SK-N-SH (cell line): Measurements from ENCODE around the gene ATP1A4. TPM values are rescaled to one million over a fixed set of nuclear protein-coding genes. Genes with fewer than 3 reads are reported as not detected.

ENCODE experiments used
- CTCF ChIA-PET: fragments of 300-600, 350-600 bp; formaldehyde crosslinking; extraction: SDS; loops from one replicate; lab custom pipeline; 2021; lab: Yijun Ruan, JAX
- POLR2A ChIA-PET: fragments of 350-600 bp; sonication (Branson Sonifier 250); formaldehyde crosslinking; extraction: SDS; loops from one replicate; lab custom pipeline; 2020; ENCODE audit warnings: antibody characterized with exemption, inconsistent platforms; lab: Yijun Ruan, JAX
- DNase-seq: peaks from one replicate; pipeline ENCODE4 v3.0.0; 2012
- H2AFZ ChIP-seq: fragments of 200-600 bp; sonication (generic); 2 replicates; pipeline ENCODE4 v1.8.1; 2016; ENCODE audit warnings: antibody characterized with exemption, mild to moderate bottlenecking, low read depth
- H3F3A ChIP-seq: fragments of 200-600 bp; sonication (generic); replicated peaks from 2 replicates; pipeline ENCODE3; 2016; ENCODE audit warnings: antibody characterized with exemption, mild to moderate bottlenecking; ENCODE audit not compliant: insufficient read depth
- H3K27ac ChIP-seq, 2 experiments: fragments of 200-500 bp in 1 of 2; fragments of 200-600 bp in 1 of 2; sonication (Bioruptor generic) in 1 of 2; sonication (generic), shearing (Covaris generic) in 1 of 2; 2 replicates each; pipeline versions ENCODE4 v1.5.1 to v1.6.1; 2014 to 2016; ENCODE audit warnings: low read depth in 2 of 2, inconsistent platforms in 1 of 2, low read length in 1 of 2, mild to moderate bottlenecking in 1 of 2, mixed read lengths in 1 of 2
- H3K27me3 ChIP-seq: fragments of 200-600 bp; sonication (generic), shearing (Covaris generic); 2 replicates; pipeline ENCODE4 v1.6.1; 2016; ENCODE audit warnings: mixed run types; ENCODE audit not compliant: insufficient read depth
- H3K36me3 ChIP-seq, 2 experiments: fragments of 200-500 bp in 1 of 2; fragments of 200-600 bp in 1 of 2; sonication (Bioruptor generic) in 1 of 2; sonication (generic) in 1 of 2; replicated peaks in 1 of 2; 2 replicates each; pipeline versions ENCODE3 to v1.5.1; 2014 to 2016; ENCODE audit warnings: low read length in 1 of 2, mild to moderate bottlenecking in 1 of 2; ENCODE audit not compliant: insufficient read depth in 2 of 2, control insufficient read depth in 1 of 2
- H3K4me1 ChIP-seq, 2 experiments: fragments of 200-500 bp in 1 of 2; fragments of 200-600 bp in 1 of 2; sonication (Bioruptor generic) in 1 of 2; sonication (generic), shearing (Covaris generic) in 1 of 2; 2 replicates each; pipeline versions ENCODE4 v1.5.1 to v1.6.1; 2014 to 2016; ENCODE audit warnings: low read depth in 1 of 2, low read length in 1 of 2, mixed run types in 1 of 2; ENCODE audit not compliant: insufficient read depth in 2 of 2, control insufficient read depth in 1 of 2
- H3K4me2 ChIP-seq: fragments of 200-600 bp; sonication (generic), shearing (Covaris generic); 2 replicates; pipeline ENCODE4 v1.6.1; 2017; ENCODE audit warnings: mixed run types
- H3K4me3 ChIP-seq, 2 experiments: fragments of 200-500 bp in 1 of 2; fragments of 200-600 bp in 1 of 2; sonication (Bioruptor generic) in 1 of 2; sonication (generic), shearing (Covaris generic) in 1 of 2; 2 replicates each; pipeline versions ENCODE4 v1.5.1 to v1.8.1; 2014 to 2016; ENCODE audit warnings: low read depth in 2 of 2, inconsistent platforms in 1 of 2, low read length in 1 of 2, mild to moderate bottlenecking in 1 of 2, mixed read lengths in 1 of 2, moderate library complexity in 1 of 2
- H3K79me2 ChIP-seq: fragments of 200-600 bp; sonication (generic); 2 replicates; pipeline ENCODE4 v1.8.1; 2017; ENCODE audit warnings: mild to moderate bottlenecking; ENCODE audit not compliant: insufficient read depth
- H3K9ac ChIP-seq: fragments of 200-600 bp; sonication (generic); 2 replicates; pipeline ENCODE4 v1.6.1; 2017; ENCODE audit warnings: mixed run types
- H3K9me2 ChIP-seq: fragments of 200-600 bp; sonication (generic); 2 replicates; pipeline ENCODE4 v1.6.1; 2017; ENCODE audit warnings: mixed run types
- H3K9me3 ChIP-seq: fragments of 200-600 bp; sonication (generic); 2 replicates; pipeline ENCODE4 v1.6.1; 2017; ENCODE audit warnings: mixed run types, mild to moderate bottlenecking, moderate library complexity
- H4K20me1 ChIP-seq: fragments of 200-600 bp; sonication (generic); 2 replicates; pipeline ENCODE4 v1.6.1; 2017; ENCODE audit warnings: mild to moderate bottlenecking, mixed run types; ENCODE audit not compliant: insufficient read depth
- FOXJ3 ChIP-seq: sonication (generic); formaldehyde crosslinking; IDR thresholded peaks from 2 replicates; pipeline ENCODE4 v1.5.1; 2020; ENCODE audit warnings: mild to moderate bottlenecking, missing genetic modification reagents
- FOXM1 ChIP-seq: IDR thresholded peaks from 2 replicates; pipeline ENCODE4 v1.4.0; 2012; ENCODE audit warnings: low read depth, mild to moderate bottlenecking
- JUND ChIP-seq: IDR thresholded peaks from 2 replicates; pipeline ENCODE4 v1.4.0; 2012
- MEF2A ChIP-seq: IDR thresholded peaks from 2 replicates; pipeline ENCODE4 v1.4.0; 2012; ENCODE audit warnings: low read depth, borderline replicate concordance
- NRF1 ChIP-seq: IDR thresholded peaks from 2 replicates; pipeline ENCODE4 v1.6.1; 2012; ENCODE audit warnings: low read depth, mild to moderate bottlenecking, low read length
- PBX3 ChIP-seq: IDR thresholded peaks from 2 replicates; pipeline ENCODE4; 2012
- USF2 ChIP-seq: fragments of 150-350 bp; IDR thresholded peaks from 2 replicates; pipeline ENCODE4 v1.6.1; 2017; ENCODE audit warnings: antibody characterized with exemption, low read length, low read depth, borderline replicate concordance
- WGBS: methylation state at CpG from one replicate; pipeline ENCODE4 v1.1.6; 2017; ENCODE audit warnings: low lambda C conversion rate; 5-methylcytosine and 5-hydroxymethylcytosine counted together
- polyA plus RNA-seq, 3 experiments: library from polyadenylated mRNA; depleted of rRNA; stranded (reverse); fragments of >200 nt; gene quantifications; 2 replicates each; pipeline ENCODE4 v1.2.3, GENCODE V29; 2012

ATP1A4 gene
- polyA plus RNA-seq, 1 of the 3 experiments (the other 2 are of a cell fraction): not detected

- H3K27ac ChIP-seq: no peak overlapping the region
- no peaks in the 10 kb centered on the region for H3K9me3 ChIP-seq
- no peaks in the 10 kb centered on the region for H4K20me1 ChIP-seq
- DNase-seq: no peak
- POLR2A ChIA-PET: interaction anchor here (0.6 kb wide), 1 partner anchor 52 kb away, joined by 6 read pairs; no protein-coding TSS in a partner anchor
- H3K36me3 ChIP-seq: no peaks in the 10 kb centered on the region
- H3K27me3 ChIP-seq: no peaks in the 10 kb centered on the region
- H2AFZ ChIP-seq: no peak overlapping the region
- TF ChIP-seq FOXM1 (no peak), PBX3 (no peak), FOXJ3 (no peak), MEF2A (no peak), USF2 (no peak), JUND (no peak)
- TF ChIP-seq, all 33 proteins: peak for 0
- Histone ChIP-seq H3K4me2 (no peak overlapping the region), H3K4me1 (peaks cover 0 to 10% of the 10 kb centered on the region in 2 experiments; a peak in 2 of 4 replicates), H3K79me2 (peaks cover 6% of the 10 kb centered on the region; the same call in 1 of the 2 replicates), H3F3A (peaks cover 6% of the 10 kb centered on the region), H3K4me3 (no peak overlapping the region), H3K9ac (no peak overlapping the region), H3K9me2 (no peaks in the 10 kb centered on the region)
- CTCF ChIA-PET: interaction anchor here (1.2 to 13.6 kb wide), 4 partner anchors 8 to 99 kb away, joined by 5 to 137 read pairs (median 22); no protein-coding TSS in a partner anchor
- 76% methylated on average over 4 of the region's 4 CpGs for WGBS
These were observed 49.4 kb downstream of the ATP1A4 start for GRCh38 chr1:160200786-160201185.

- Histone ChIP-seq H3K36me3 (peaks cover 16 to 18% of the 10 kb centered on the region in 2 experiments), H3K79me2 (peaks cover 44% of the 10 kb centered on the region), H3K4me2 (0 out of 2 replicates have a peak overlapping the region, but pooled peaks have one; percentile 100), H4K20me1 (peaks cover 32% of the 10 kb centered on the region), H3K4me1 (peaks cover 29 to 49% of the 10 kb centered on the region in 2 experiments), H3K27me3 (no peaks in the 10 kb centered on the region), H3K9ac (peak overlapping the region; percentile 57; the same call in 1 of the 2 replicates), H3K4me3 (peak overlapping the region in 1 of 2 experiments; percentile 34; a peak in 3 of 4 replicates), H3F3A (peaks cover 21% of the 10 kb centered on the region), H3K9me3 (no peaks in the 10 kb centered on the region), H3K9me2 (no peaks in the 10 kb centered on the region), H2AFZ (peak overlapping the region; percentile 94), H3K27ac (peak overlapping the region; percentile 31 to 50; a peak in 1 of 4 replicates)
- peak; percentile 25 for DNase-seq
- POLR2A ChIA-PET: interaction anchor here (0.7 kb wide), 1 partner anchor 15 kb away, joined by 3 read pairs; no protein-coding TSS in a partner anchor
- CTCF ChIA-PET: interaction anchor here (0.6 to 13.6 kb wide), 8 partner anchors 12 to 186 kb away, joined by 3 to 137 read pairs (median 14); no protein-coding TSS in a partner anchor
- 28% methylated on average over 6 of the region's 7 CpGs for WGBS
- TF ChIP-seq FOXJ3: no peak
- no peak for TF ChIP-seq FOXM1
- TF ChIP-seq NRF1: no peak
These were observed 53.3 kb downstream of the ATP1A4 start for GRCh38 chr1:160204526-160205241.
